Tibial nerve (tissue), 4 donors: ENCODE results near the gene PM20D1.

Experiments used
- CTCF ChIP-seq, 5 experiments: fragments of 200-600 bp in 3 of 5; fragments of 450-650 bp in 2 of 5; sonication (generic) in 3 of 5; IDR thresholded peaks; one replicate each; pipeline ENCODE4 v1.5.1; 2016 to 2019; ENCODE audit warnings: antibody characterized with exemption in 5 of 5, mild to moderate bottlenecking in 3 of 5, moderate library complexity in 2 of 5
- EP300 ChIP-seq, 2 donors: sonication (generic); formaldehyde crosslinking; IDR thresholded peaks; one replicate each; pipeline ENCODE4 v1.6.1; 2017; ENCODE audit warnings: antibody characterized with exemption in 2 of 2, mild to moderate bottlenecking in 1 of 2

- no peak for TF ChIP-seq CTCF (IDR thresholded peaks at IDR 0.05)
- no peak for TF ChIP-seq EP300 (IDR thresholded peaks at IDR 0.05)
These were observed 37.6 kb downstream of the PM20D1 start for GRCh38 chr1:205812271-205812877.
